OCI-LY1 (cell line): ENCODE results near the gene CNTN5.

Experiments
- H2AFZ ChIP-seq: fragments of 200-600 bp; sonication (generic), shearing (Covaris generic); 2 replicates; pipeline ENCODE4 v1.6.0; 2014; ENCODE audit warnings: antibody characterized with exemption, mild to moderate bottlenecking, low read length
- H3F3A ChIP-seq: fragments of 200-600 bp; sonication (generic), shearing (Covaris generic); 2 replicates; pipeline ENCODE4 v1.6.0; 2014; ENCODE audit warnings: mild to moderate bottlenecking, antibody characterized with exemption, low read length, moderate library complexity; ENCODE audit not compliant: insufficient read depth
- H3K27ac ChIP-seq: fragments of 200-600 bp; sonication (generic); 2 replicates; pipeline ENCODE4 v1.5.1; 2014; ENCODE audit warnings: low read length, mixed run types, mild to moderate bottlenecking, low read depth; ENCODE audit not compliant: poor library complexity, severe bottlenecking
- H3K27me3 ChIP-seq: fragments of 200-600 bp; sonication (generic); 2 replicates; pipeline ENCODE4 v1.6.0; 2014; ENCODE audit warnings: antibody characterized with exemption, mild to moderate bottlenecking, low read length, moderate library complexity; ENCODE audit not compliant: insufficient read depth
- H3K36me3 ChIP-seq: fragments of 200-600 bp; sonication (generic); 2 replicates; pipeline ENCODE4 v1.6.1; 2014; ENCODE audit warnings: mild to moderate bottlenecking, antibody characterized with exemption, low read length, moderate library complexity, mixed read lengths; ENCODE audit not compliant: insufficient read depth
- H3K4me1 ChIP-seq: fragments of 200-600 bp; sonication (generic); 2 replicates; pipeline ENCODE4 v1.5.1; 2014; ENCODE audit warnings: mild to moderate bottlenecking, low read length, moderate library complexity; ENCODE audit not compliant: insufficient read depth, severe bottlenecking
- H3K4me2 ChIP-seq: fragments of 200-600 bp; sonication (generic), shearing (Covaris generic); 2 replicates; pipeline ENCODE4 v1.6.1; 2014; ENCODE audit warnings: low read length
- H3K4me3 ChIP-seq: fragments of 200-600 bp; sonication (generic); 2 replicates; pipeline ENCODE4 v1.5.1; 2014; ENCODE audit warnings: low read length, low read depth, mild to moderate bottlenecking, mixed read lengths; ENCODE audit not compliant: poor library complexity, severe bottlenecking
- H3K79me2 ChIP-seq: fragments of 200-600 bp; shearing (Covaris generic); 2 replicates; pipeline ENCODE4 v1.6.1; 2016; ENCODE audit warnings: mixed run types, low read length, mixed read lengths; ENCODE audit not compliant: insufficient read depth
- H3K9ac ChIP-seq: fragments of 200-600 bp; sonication (generic), shearing (Covaris generic); 2 replicates; pipeline ENCODE4 v1.6.1; 2014; ENCODE audit warnings: mild to moderate bottlenecking, low read length, mixed read lengths
- H3K9me2 ChIP-seq: fragments of 200-600 bp; sonication (generic), shearing (Covaris generic); 2 replicates; pipeline ENCODE4 v1.6.1; 2014; ENCODE audit warnings: low read depth, mild to moderate bottlenecking, low read length, mixed read lengths
- H3K9me3 ChIP-seq: fragments of 200-600 bp; shearing (Covaris generic); 2 replicates; pipeline ENCODE4 v1.6.1; 2014; ENCODE audit warnings: low read length, mixed read lengths
- H4K20me1 ChIP-seq: fragments of 200-600 bp; sonication (generic), shearing (Covaris generic); 2 replicates; pipeline ENCODE4 v1.6.0; 2016; ENCODE audit warnings: mild to moderate bottlenecking, low read length; ENCODE audit not compliant: insufficient read depth
- CTCF ChIP-seq: fragments of 200-600 bp; sonication (generic), shearing (Covaris generic); IDR thresholded peaks from 2 replicates; pipeline ENCODE4 v1.5.1; 2017; ENCODE audit warnings: mild to moderate bottlenecking, antibody characterized with exemption, low read length, moderate library complexity, mixed read lengths
- EZH2 ChIP-seq: fragments of 200-600 bp; sonication (generic), shearing (Covaris generic); IDR thresholded peaks from 2 replicates; pipeline ENCODE4 v1.8.0; 2017; ENCODE audit warnings: borderline replicate concordance, mixed run types, mild to moderate bottlenecking, antibody characterized with exemption, low read length, moderate library complexity, mixed read lengths

The CNTN5 gene

GRCh38 chr11:99370549-99371216, 349.9 kb downstream of the CNTN5 start:
- no peaks in the 10 kb centered on the region for H3F3A ChIP-seq
- no peak overlapping the region for H2AFZ ChIP-seq
- H3K9me2 ChIP-seq: no peaks in the 10 kb centered on the region
- no peak overlapping the region for H3K4me3 ChIP-seq
- H3K4me1 ChIP-seq: no peaks in the 10 kb centered on the region
- H3K9me3 ChIP-seq: no peaks in the 10 kb centered on the region
- no peak overlapping the region for H3K9ac ChIP-seq
- H3K4me2 ChIP-seq: no peak overlapping the region
- no peaks in the 10 kb centered on the region for H4K20me1 ChIP-seq
- no peaks in the 10 kb centered on the region for H3K27me3 ChIP-seq
- H3K79me2 ChIP-seq: no peaks in the 10 kb centered on the region
- TF ChIP-seq EZH2 (no peak), CTCF (no peak)
- H3K36me3 ChIP-seq: no peaks in the 10 kb centered on the region
- no peak overlapping the region for H3K27ac ChIP-seq

- H3F3A ChIP-seq: no peaks in the 10 kb centered on the region
- no peak overlapping the region for H3K4me2 ChIP-seq
- H3K9me2 ChIP-seq: no peaks in the 10 kb centered on the region
- no peak overlapping the region for H3K4me3 ChIP-seq
- no peaks in the 10 kb centered on the region for H4K20me1 ChIP-seq
- no peaks in the 10 kb centered on the region for H3K27me3 ChIP-seq
- no peaks in the 10 kb centered on the region for H3K4me1 ChIP-seq
- H3K79me2 ChIP-seq: no peaks in the 10 kb centered on the region
- TF ChIP-seq CTCF (no peak), EZH2 (no peak)
- no peak overlapping the region for H3K27ac ChIP-seq
- no peaks in the 10 kb centered on the region for H3K9me3 ChIP-seq
- no peaks in the 10 kb centered on the region for H3K36me3 ChIP-seq
- H3K9ac ChIP-seq: no peak overlapping the region
- H2AFZ ChIP-seq: no peak overlapping the region
These were observed 350.5 kb downstream of the CNTN5 start for GRCh38 chr11:99371257-99371656.

- Histone ChIP-seq H3K9me3 (no peaks in the 10 kb centered on the region), H3K9ac (no peak overlapping the region), H3F3A (no peaks in the 10 kb centered on the region), H3K79me2 (no peaks in the 10 kb centered on the region), H3K27ac (no peak overlapping the region), H3K27me3 (no peaks in the 10 kb centered on the region), H2AFZ (no peak overlapping the region), H3K4me1 (no peaks in the 10 kb centered on the region), H3K4me2 (no peak overlapping the region), H4K20me1 (no peaks in the 10 kb centered on the region), H3K4me3 (no peak overlapping the region), H3K9me2 (no peaks in the 10 kb centered on the region), H3K36me3 (no peaks in the 10 kb centered on the region)
- TF ChIP-seq CTCF (no peak), EZH2 (no peak)
These were observed 355.7 kb downstream of the CNTN5 start for GRCh38 chr11:99376463-99376862.
